K562 (cell line): ENCODE results near the gene METRN. TPM values are rescaled to one million over a fixed set of nuclear protein-coding genes. Genes with fewer than 3 reads are reported as not detected.

Source experiments
- ATF2 ChIP-seq: sonication (generic); formaldehyde crosslinking; IDR thresholded peaks from 2 replicates; pipeline ENCODE4 v1.8.1; 2022; ENCODE audit warnings: missing genetic modification reagents
- BDP1 ChIP-seq: IDR thresholded peaks from 3 replicates; pipeline ENCODE4 v1.6.1; 2011; ENCODE audit not compliant: insufficient read length, insufficient read depth
- ETS2 ChIP-seq: IDR thresholded peaks from 2 replicates; pipeline ENCODE4 v1.6.1; 2016; ENCODE audit warnings: borderline replicate concordance, missing genetic modification characterization, mild to moderate bottlenecking, moderate library complexity, missing compliant biosample characterization; ENCODE audit not compliant: poor library complexity, severe bottlenecking
- KLF13 ChIP-seq: fragments of 450-650 bp; IDR thresholded peaks from 2 replicates; pipeline ENCODE4 v1.6.1; 2016; ENCODE audit warnings: missing genetic modification characterization, low read depth, mild to moderate bottlenecking, missing compliant biosample characterization, moderate library complexity, borderline replicate concordance
- L3MBTL2 ChIP-seq: fragments of 450-650 bp; IDR thresholded peaks from 2 replicates; pipeline ENCODE4 v1.6.1; 2016; ENCODE audit warnings: mild to moderate bottlenecking, moderate library complexity
- LCOR ChIP-seq: sonication (generic); formaldehyde crosslinking; IDR thresholded peaks from 2 replicates; pipeline ENCODE4 v1.8.0; 2022; ENCODE audit warnings: mild to moderate bottlenecking, missing genetic modification reagents
- OTX1 ChIP-seq: fragments of 450-650 bp; formaldehyde crosslinking; IDR thresholded peaks from 2 replicates; pipeline ENCODE4 v1.4.0; 2022; ENCODE audit warnings: mild to moderate bottlenecking
- RUNX1 ChIP-seq: sonication (generic); IDR thresholded peaks from 2 replicates; pipeline ENCODE4 v1.6.1; 2016; ENCODE audit warnings: antibody characterized with exemption, low read depth
- SIX5 ChIP-seq, 2 experiments: IDR thresholded peaks; 2 replicates each; pipeline ENCODE4 v1.6.1; 2011; ENCODE audit warnings: low read length in 2 of 2, borderline replicate concordance in 1 of 2, low read depth in 1 of 2, mild to moderate bottlenecking in 1 of 2, moderate library complexity in 1 of 2; ENCODE audit not compliant: insufficient read depth in 1 of 2
- SMARCE1 ChIP-seq: fragments of 450-650 bp; IDR thresholded peaks from 2 replicates; pipeline ENCODE4 v1.7.1; 2016; ENCODE audit warnings: mild to moderate bottlenecking
- SREBF2 ChIP-seq: sonication (generic); formaldehyde crosslinking; IDR thresholded peaks from 2 replicates; pipeline ENCODE4 v1.4.0; 2020; ENCODE audit warnings: mild to moderate bottlenecking, missing genetic modification reagents
- TCF15 ChIP-seq: fragments of 250-450 bp; sonication (Bioruptor Pico); IDR thresholded peaks from 2 replicates; pipeline ENCODE4 v1.8.0; 2022; ENCODE audit warnings: moderate library complexity, mild to moderate bottlenecking, inconsistent platforms
- ZNF232 ChIP-seq: sonication (generic); formaldehyde crosslinking; IDR thresholded peaks from 2 replicates; pipeline ENCODE4 v1.8.0; 2022; ENCODE audit warnings: mild to moderate bottlenecking, missing genetic modification reagents
- ZNF3 ChIP-seq: fragments of 250-450 bp; sonication (Bioruptor Pico); IDR thresholded peaks from 2 replicates; pipeline ENCODE4 v1.5.0; 2021; ENCODE audit warnings: mild to moderate bottlenecking, moderate library complexity
- ZNF764 ChIP-seq: fragments of 250-450 bp; sonication (Bioruptor Pico); IDR thresholded peaks from 2 replicates; pipeline ENCODE4 v1.4.0; 2020; ENCODE audit warnings: low read depth, mild to moderate bottlenecking, moderate library complexity
- ZNF77 ChIP-seq: fragments of 250-450 bp; sonication (Bioruptor Pico); IDR thresholded peaks from 2 replicates; pipeline ENCODE4 v1.5.0; 2020
- polyA plus RNA-seq, 8 experiments: library from polyadenylated mRNA; depleted of rRNA in 4 of 8; stranded (reverse) in 5 of 8; unstranded in 3 of 8; fragments of >200 nt; fragmentation: Nextera tagmentation in 2 of 8; fragmentation: Illumina TruSeq in 1 of 8; extraction: Ambion mirVana in 2 of 8; extraction: Trizol in 1 of 8; gene quantifications; 2 replicates each; pipeline versions ENCODE4 v1.2.1 to v1.2.3, GENCODE V29; 2011 to 2014; ENCODE audit warnings: inconsistent platforms in 1 of 8, missing spikeins in 1 of 8
- total RNA-seq, 7 experiments: library from RNA; depleted of rRNA in 6 of 7; stranded (reverse); fragments of >200 nt in 6 of 7; fragmentation: Illumina TruSeq in 2 of 7; extraction: Trizol in 2 of 7; gene quantifications; 2 replicates each; pipeline versions ENCODE4 v1.2.1 to v1.2.3, GENCODE V29; 2011 to 2021; ENCODE audit warnings: low replicate concordance in 1 of 7
- TF ChIP-seq, protein P1 (sequence below), 2 experiments: fragments of 450-650 bp in 1 of 2; sonication (generic) in 1 of 2; formaldehyde crosslinking; conservative IDR thresholded peaks; 2 replicates each; pipeline versions ENCODE4 v1.4.0 to v1.8.1; 2020 to 2022; ENCODE audit warnings: mild to moderate bottlenecking in 1 of 2, missing genetic modification reagents in 1 of 2

Gene METRN
- total and polyA plus RNA-seq, 9 of the 15 experiments (the other 6 are each of a cell fraction or from before 2014, with no cell fraction given) = 0.20 to 89.8 (median 15.4) TPM

DNA sequence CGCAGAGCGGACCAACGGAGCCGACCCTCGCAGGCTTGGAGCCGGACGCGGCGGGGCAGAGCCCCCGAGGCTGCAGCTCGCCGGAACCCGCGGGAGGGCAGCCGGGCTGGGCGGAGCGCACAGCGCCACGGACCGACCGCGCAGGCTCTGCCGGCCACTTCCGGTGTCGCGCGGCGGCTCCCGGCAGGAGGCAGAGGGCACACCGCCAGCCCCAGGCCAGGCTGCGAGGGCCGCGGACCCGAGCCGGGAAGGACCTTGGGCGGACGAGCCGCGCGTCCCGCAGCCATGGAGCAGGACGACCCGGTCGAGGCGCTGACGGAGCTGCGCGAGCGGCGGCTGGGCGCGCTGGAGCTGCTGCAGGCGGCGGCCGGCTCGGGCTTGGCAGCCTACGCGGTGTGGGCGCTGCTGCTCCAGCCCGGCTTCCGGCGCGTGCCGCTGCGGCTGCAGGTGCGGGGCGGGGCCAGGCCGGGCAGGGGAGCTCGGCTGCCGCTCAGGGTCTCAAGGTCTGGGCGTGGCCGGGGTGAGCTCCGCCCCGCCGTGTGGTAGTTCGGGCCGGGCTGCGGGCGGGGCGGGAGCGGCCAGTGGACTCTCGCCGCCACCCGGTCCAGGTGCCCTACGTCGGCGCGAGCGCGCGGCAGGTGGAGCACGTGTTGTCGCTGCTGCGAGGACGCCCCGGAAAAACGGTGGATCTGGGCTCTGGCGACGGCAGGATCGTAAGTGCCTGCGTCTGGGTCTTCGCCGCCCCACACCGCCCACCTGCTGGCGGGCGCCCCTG, 6.3 kb downstream of the METRN start, which contains the start of gene ANTKMT (continued):
- TF ChIP-seq ATF2 (no peak), KLF13 (tag) (no peak), SIX5 (IDR thresholded peaks at IDR 0.05; ENCODE audit: borderline replicate concordance in 1 of 2, insufficient read depth in 1 of 2, low read depth in 1 of 2, low read length in 2 of 2) (peak; percentile 44 to 52; a peak in 3 of 4 replicates), L3MBTL2 (peak; percentile 99), SREBF2 (CRISPR knock-in tag) (no peak), ZNF232 (CRISPR knock-in tag) (no peak), OTX1 (CRISPR knock-in tag) (no peak), ZNF764 (CRISPR knock-in tag) (no peak), BDP1 (no peak), LCOR (CRISPR knock-in tag) (no peak), SMARCE1 (no peak), TCF15 (CRISPR knock-in tag) (no peak), ZNF3 (CRISPR knock-in tag) (no peak), ZNF77 (CRISPR knock-in tag) (no peak), RUNX1 (peak; percentile 87; the same call in 1 of the 2 replicates), ETS2 (tag) (peak; percentile 71)
- TF ChIP-seq, protein P1, sequence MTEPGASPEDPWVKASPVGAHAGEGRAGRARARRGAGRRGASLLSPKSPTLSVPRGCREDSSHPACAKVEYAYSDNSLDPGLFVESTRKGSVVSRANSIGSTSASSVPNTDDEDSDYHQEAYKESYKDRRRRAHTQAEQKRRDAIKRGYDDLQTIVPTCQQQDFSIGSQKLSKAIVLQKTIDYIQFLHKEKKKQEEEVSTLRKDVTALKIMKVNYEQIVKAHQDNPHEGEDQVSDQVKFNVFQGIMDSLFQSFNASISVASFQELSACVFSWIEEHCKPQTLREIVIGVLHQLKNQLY (CRISPR knock-in tag; conservative IDR thresholded peaks at IDR 0.05) = 0 out of 4 replicates have a peak, but pooled peaks have one; percentile 50 to 57
